CD4-positive, alpha-beta T cell treated with Interleukin-15 for 1 hour (primary cell): Measurements from ENCODE around the gene WNT1.

Experiments used
- DNase-seq: peaks from one replicate; pipeline ENCODE4 v3.0.0-alpha.2; 2020

Gene WNT1

GRCh38 chr12:49010092-49010668 is 32.1 kb downstream of the WNT1 start:
- DNase-seq: no peak

- no peak for DNase-seq
Observed at GRCh38 chr12:49012739-49013138, 34.6 kb downstream of the WNT1 start.

GRCh38 chr12:49013428-49013827 is 35.3 kb downstream of the WNT1 start:
- no peak for DNase-seq

GRCh38 chr12:49014547-49014946 is 36.4 kb downstream of the WNT1 start:
- no peak for DNase-seq

- no peak for DNase-seq
Observed at GRCh38 chr12:49015196-49015595, 37.1 kb downstream of the WNT1 start.

- DNase-seq: peak; percentile 43
Observed at GRCh38 chr12:49017891-49018260, 39.8 kb downstream of the WNT1 start.

GRCh38 chr12:49018261-49019119 is 40.4 kb downstream of the WNT1 start, which contains the start of gene PRKAG1:
PRKAG1 (minus strand) TSS chr12:49018776; CDS start chr12:49018740, 36 bp downstream.
- DNase-seq: peak; percentile 98

- DNase-seq: no peak
Observed at GRCh38 chr12:49019120-49019430, 41.0 kb downstream of the WNT1 start.

GRCh38 chr12:49019443-49020324 is 41.6 kb downstream of the WNT1 start:
- DNase-seq: peak; percentile 71

GRCh38 chr12:49020441-49020840 is 42.3 kb downstream of the WNT1 start:
- DNase-seq: no peak

GRCh38 chr12:49021292-49021915 is 43.3 kb downstream of the WNT1 start:
- no peak for DNase-seq

GRCh38 chr12:49022558-49023178 is 44.5 kb downstream of the WNT1 start:
- no peak for DNase-seq

- DNase-seq: no peak
Observed at GRCh38 chr12:49023812-49024211, 45.7 kb downstream of the WNT1 start.

- DNase-seq: no peak
Observed at GRCh38 chr12:49024543-49024942, 46.4 kb downstream of the WNT1 start.

GRCh38 chr12:49025463-49025862 is 47.3 kb downstream of the WNT1 start:
- DNase-seq: no peak

GRCh38 chr12:49026101-49026500 is 48.0 kb downstream of the WNT1 start:
- no peak for DNase-seq

GRCh38 chr12:49026678-49027480 is 48.8 kb downstream of the WNT1 start:
- no peak for DNase-seq

GRCh38 chr12:49027846-49028555 is 49.9 kb downstream of the WNT1 start:
- DNase-seq: no peak

- DNase-seq: no peak
Observed at GRCh38 chr12:49028666-49029275, 50.6 kb downstream of the WNT1 start.

- no peak for DNase-seq
Observed at GRCh38 chr12:49030119-49030518, 52.0 kb downstream of the WNT1 start.
